HepG2 (cell line): ENCODE data around the gene SYT11. TPM values are rescaled to one million over a fixed set of nuclear protein-coding genes. Genes with fewer than 3 reads are reported as not detected.

ENCODE experiments used
- CREB1 ChIP-seq, 2 experiments: fragments of 450-650 bp in 1 of 2; IDR thresholded peaks; 2 replicates each; pipeline ENCODE4 v1.6.1; 2016 to 2017; ENCODE audit warnings: control low read depth in 1 of 2, mild to moderate bottlenecking in 1 of 2, missing compliant biosample characterization in 1 of 2, missing genetic modification characterization in 1 of 2
- HNRNPK ChIP-seq: fragments of 200-400 bp; formaldehyde crosslinking; IDR thresholded peaks from 2 replicates; pipeline ENCODE4 v1.6.1; 2018; ENCODE audit warnings: low read length, low read depth, moderate library complexity, mild to moderate bottlenecking; ENCODE audit not compliant: poor library complexity, severe bottlenecking
- HNRNPL ChIP-seq: fragments of 200-400 bp; formaldehyde crosslinking; IDR thresholded peaks from 2 replicates; pipeline ENCODE4 v1.6.1; 2017; ENCODE audit warnings: mild to moderate bottlenecking, low read depth, low read length
- NR2F1 ChIP-seq, 2 experiments: fragments of 450-650 bp in 1 of 2; formaldehyde crosslinking in 1 of 2; IDR thresholded peaks; 2 replicates each; pipeline versions ENCODE4 v1.5.0 to v1.6.1; 2016 to 2020; ENCODE audit warnings: mild to moderate bottlenecking in 1 of 2, missing compliant biosample characterization in 1 of 2, missing genetic modification reagents in 1 of 2, moderate library complexity in 1 of 2
- PHF8 ChIP-seq: sonication (generic); formaldehyde crosslinking; IDR thresholded peaks from 2 replicates; pipeline ENCODE4 v1.5.0; 2020; ENCODE audit warnings: missing genetic modification reagents
- RBAK ChIP-seq: sonication (generic); formaldehyde crosslinking; IDR thresholded peaks from 2 replicates; pipeline ENCODE4 v1.5.1; 2020; ENCODE audit warnings: mild to moderate bottlenecking, missing genetic modification reagents
- SAP130 ChIP-seq: IDR thresholded peaks from 2 replicates; pipeline ENCODE4 v1.6.1; 2016; ENCODE audit warnings: low read depth
- SRY ChIP-seq: sonication (generic); formaldehyde crosslinking; IDR thresholded peaks from 2 replicates; pipeline ENCODE4 v1.8.0; 2022; ENCODE audit warnings: mild to moderate bottlenecking, missing genetic modification reagents
- TAF1 ChIP-seq: sonication (generic); formaldehyde crosslinking; IDR thresholded peaks from 2 replicates; pipeline ENCODE4 v1.4.0; 2020; ENCODE audit warnings: missing genetic modification reagents
- ZBTB20 ChIP-seq: sonication (generic); formaldehyde crosslinking; IDR thresholded peaks from 2 replicates; pipeline ENCODE4 v1.8.1; 2023; ENCODE audit warnings: missing genetic modification reagents, low read depth, mild to moderate bottlenecking, borderline replicate concordance
- ZFP90 ChIP-seq: sonication (generic); formaldehyde crosslinking; IDR thresholded peaks from 2 replicates; pipeline ENCODE4 v1.8.0; 2022; ENCODE audit warnings: missing genetic modification reagents, mild to moderate bottlenecking, inconsistent platforms, borderline replicate concordance
- ZNF20 ChIP-seq: sonication (generic); formaldehyde crosslinking; IDR thresholded peaks from 2 replicates; pipeline ENCODE4 v1.4.0; 2020; ENCODE audit warnings: mild to moderate bottlenecking, moderate library complexity, missing genetic modification reagents
- ZNF235 ChIP-seq: sonication (generic); formaldehyde crosslinking; IDR thresholded peaks from 2 replicates; pipeline ENCODE4 v1.8.1; 2023; ENCODE audit warnings: mild to moderate bottlenecking, missing genetic modification reagents, borderline replicate concordance
- ZNF292 ChIP-seq: sonication (generic); formaldehyde crosslinking; IDR thresholded peaks from 2 replicates; pipeline ENCODE4 v1.8.1; 2022; ENCODE audit warnings: mild to moderate bottlenecking, low read depth, missing genetic modification reagents, borderline replicate concordance
- ZNF326 ChIP-seq: sonication (generic); formaldehyde crosslinking; IDR thresholded peaks from 2 replicates; pipeline ENCODE4 v1.4.0; 2020; ENCODE audit warnings: missing genetic modification reagents, borderline replicate concordance
- ZNF615 ChIP-seq: sonication (generic); formaldehyde crosslinking; IDR thresholded peaks from 2 replicates; pipeline ENCODE4 v1.5.0; 2020; ENCODE audit warnings: mild to moderate bottlenecking, missing genetic modification reagents, borderline replicate concordance
- ZNF709 ChIP-seq: sonication (generic); formaldehyde crosslinking; IDR thresholded peaks from 2 replicates; pipeline ENCODE4 v1.5.0; 2020; ENCODE audit warnings: mild to moderate bottlenecking, missing genetic modification reagents
- polyA plus RNA-seq, 8 experiments: library from polyadenylated mRNA; depleted of rRNA in 3 of 8; stranded (reverse) in 7 of 8; unstranded in 1 of 8; fragments of >200 nt; fragmentation: Illumina TruSeq in 4 of 8; extraction: Trizol in 4 of 8; gene quantifications; 2 replicates each; pipeline versions ENCODE4 v1.2.1 to v1.2.3, GENCODE V29; 2011 to 2016; ENCODE audit warnings: low read depth in 4 of 8, missing spikeins in 1 of 8, mixed read lengths in 1 of 8; ENCODE audit not compliant: insufficient read depth in 1 of 8
- total RNA-seq, 5 experiments: library from RNA; depleted of rRNA; stranded (reverse); fragments of >200 nt; fragmentation: Illumina TruSeq; extraction: Trizol; gene quantifications; 2 replicates each; pipeline ENCODE4 v1.2.3, GENCODE V29; 2016; ENCODE audit warnings: low read depth in 1 of 5
- TF ChIP-seq, protein P1 (sequence below), 2 experiments: sonication (generic) in 1 of 2; formaldehyde crosslinking in 1 of 2; IDR thresholded peaks; 2 replicates each; pipeline versions ENCODE4 v1.4.0 to v1.6.1; 2016 to 2020; ENCODE audit warnings: borderline replicate concordance in 1 of 2, low read depth in 1 of 2, mild to moderate bottlenecking in 1 of 2, missing genetic modification reagents in 1 of 2
- TF ChIP-seq, protein P2 (sequence below): sonication (generic); formaldehyde crosslinking; IDR thresholded peaks from 2 replicates; pipeline ENCODE4 v1.4.0; 2020; ENCODE audit warnings: missing genetic modification reagents, borderline replicate concordance

The SYT11 gene
- total and polyA plus RNA-seq, 2 of the 13 experiments (the other 11 are each of a cell fraction or from before 2014, with no cell fraction given) = 0.22 to 0.59 TPM

DNA sequence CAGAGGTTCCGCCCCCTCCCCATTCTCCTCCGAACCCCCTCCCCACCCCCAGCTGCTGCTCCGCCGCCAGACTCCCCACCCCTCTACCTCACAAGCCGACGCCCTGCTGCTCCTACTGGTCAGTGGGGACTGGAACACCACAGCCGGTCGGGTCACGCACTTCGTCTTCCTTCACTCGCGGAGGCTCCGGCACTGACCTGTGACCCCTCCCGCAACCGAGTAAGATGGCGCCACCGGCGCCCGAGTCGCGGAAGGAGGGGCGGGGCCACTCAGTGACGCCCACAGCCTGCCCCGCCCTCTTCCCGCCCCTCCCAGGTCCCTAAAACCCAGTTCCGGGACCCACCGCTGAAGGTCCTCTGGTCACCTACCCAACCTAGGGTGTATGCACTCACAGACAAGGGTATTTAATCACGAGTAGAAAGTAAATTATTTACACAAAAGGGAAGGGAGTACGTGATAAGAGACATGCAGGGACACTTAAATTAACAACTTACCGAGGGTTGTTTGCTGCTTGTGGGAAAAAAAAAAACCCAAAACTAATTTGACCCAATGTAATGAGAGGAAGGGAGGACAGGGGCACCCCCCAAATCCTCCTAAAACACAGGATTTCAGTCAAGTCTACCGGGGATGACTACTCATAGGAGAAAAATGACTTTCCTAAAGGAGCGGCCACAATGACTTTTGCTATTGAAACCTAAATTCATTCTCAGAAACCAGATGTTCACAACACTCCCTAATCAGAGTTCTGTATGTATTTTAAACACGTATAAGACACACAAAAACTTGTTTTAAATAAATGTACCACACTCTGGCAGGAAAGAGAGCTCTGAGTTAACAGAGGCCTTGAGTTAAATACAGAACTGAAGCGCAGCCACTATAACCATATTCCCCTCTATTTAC, 52.0 kb downstream of the SYT11 start, which contains the start of gene RIT1 (continued):
- TF ChIP-seq, protein P1, sequence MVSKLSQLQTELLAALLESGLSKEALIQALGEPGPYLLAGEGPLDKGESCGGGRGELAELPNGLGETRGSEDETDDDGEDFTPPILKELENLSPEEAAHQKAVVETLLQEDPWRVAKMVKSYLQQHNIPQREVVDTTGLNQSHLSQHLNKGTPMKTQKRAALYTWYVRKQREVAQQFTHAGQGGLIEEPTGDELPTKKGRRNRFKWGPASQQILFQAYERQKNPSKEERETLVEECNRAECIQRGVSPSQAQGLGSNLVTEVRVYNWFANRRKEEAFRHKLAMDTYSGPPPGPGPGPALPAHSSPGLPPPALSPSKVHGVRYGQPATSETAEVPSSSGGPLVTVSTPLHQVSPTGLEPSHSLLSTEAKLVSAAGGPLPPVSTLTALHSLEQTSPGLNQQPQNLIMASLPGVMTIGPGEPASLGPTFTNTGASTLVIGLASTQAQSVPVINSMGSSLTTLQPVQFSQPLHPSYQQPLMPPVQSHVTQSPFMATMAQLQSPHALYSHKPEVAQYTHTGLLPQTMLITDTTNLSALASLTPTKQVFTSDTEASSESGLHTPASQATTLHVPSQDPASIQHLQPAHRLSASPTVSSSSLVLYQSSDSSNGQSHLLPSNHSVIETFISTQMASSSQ (IDR thresholded peaks at IDR 0.05; ENCODE audit: low read depth) = peak; percentile 50; the same call in 1 of the 2 replicates
- TF ChIP-seq, protein P1 (CRISPR knock-in tag; IDR thresholded peaks at IDR 0.05; ENCODE audit: borderline replicate concordance) = no peak; the same call in 1 of the 2 replicates
- no peak for TF ChIP-seq RBAK (CRISPR knock-in tag)
- TF ChIP-seq HNRNPK = peak; percentile 77
- 0 out of 2 replicates have a peak, but pooled peaks have one; percentile 50 for TF ChIP-seq ZBTB20
- 0 out of 2 replicates have a peak, but pooled peaks have one; percentile 39 for TF ChIP-seq ZFP90 (CRISPR knock-in tag)
- TF ChIP-seq ZNF709 (CRISPR knock-in tag) = no peak
- peak in 1 of 2 experiments; percentile 51; a peak in 3 of 4 replicates for TF ChIP-seq NR2F1 (CRISPR knock-in tag; IDR thresholded peaks at IDR 0.05)
- TF ChIP-seq ZNF292 = no peak
- TF ChIP-seq ZNF615 (CRISPR knock-in tag) = no peak
- TF ChIP-seq ZNF20 (CRISPR knock-in tag) = no peak
- 0 out of 2 replicates have a peak, but pooled peaks have one; percentile 64 for TF ChIP-seq SRY (CRISPR knock-in tag)
- TF ChIP-seq SAP130 = peak; percentile 63
- TF ChIP-seq PHF8 = peak; percentile 71
- TF ChIP-seq, protein P2, sequence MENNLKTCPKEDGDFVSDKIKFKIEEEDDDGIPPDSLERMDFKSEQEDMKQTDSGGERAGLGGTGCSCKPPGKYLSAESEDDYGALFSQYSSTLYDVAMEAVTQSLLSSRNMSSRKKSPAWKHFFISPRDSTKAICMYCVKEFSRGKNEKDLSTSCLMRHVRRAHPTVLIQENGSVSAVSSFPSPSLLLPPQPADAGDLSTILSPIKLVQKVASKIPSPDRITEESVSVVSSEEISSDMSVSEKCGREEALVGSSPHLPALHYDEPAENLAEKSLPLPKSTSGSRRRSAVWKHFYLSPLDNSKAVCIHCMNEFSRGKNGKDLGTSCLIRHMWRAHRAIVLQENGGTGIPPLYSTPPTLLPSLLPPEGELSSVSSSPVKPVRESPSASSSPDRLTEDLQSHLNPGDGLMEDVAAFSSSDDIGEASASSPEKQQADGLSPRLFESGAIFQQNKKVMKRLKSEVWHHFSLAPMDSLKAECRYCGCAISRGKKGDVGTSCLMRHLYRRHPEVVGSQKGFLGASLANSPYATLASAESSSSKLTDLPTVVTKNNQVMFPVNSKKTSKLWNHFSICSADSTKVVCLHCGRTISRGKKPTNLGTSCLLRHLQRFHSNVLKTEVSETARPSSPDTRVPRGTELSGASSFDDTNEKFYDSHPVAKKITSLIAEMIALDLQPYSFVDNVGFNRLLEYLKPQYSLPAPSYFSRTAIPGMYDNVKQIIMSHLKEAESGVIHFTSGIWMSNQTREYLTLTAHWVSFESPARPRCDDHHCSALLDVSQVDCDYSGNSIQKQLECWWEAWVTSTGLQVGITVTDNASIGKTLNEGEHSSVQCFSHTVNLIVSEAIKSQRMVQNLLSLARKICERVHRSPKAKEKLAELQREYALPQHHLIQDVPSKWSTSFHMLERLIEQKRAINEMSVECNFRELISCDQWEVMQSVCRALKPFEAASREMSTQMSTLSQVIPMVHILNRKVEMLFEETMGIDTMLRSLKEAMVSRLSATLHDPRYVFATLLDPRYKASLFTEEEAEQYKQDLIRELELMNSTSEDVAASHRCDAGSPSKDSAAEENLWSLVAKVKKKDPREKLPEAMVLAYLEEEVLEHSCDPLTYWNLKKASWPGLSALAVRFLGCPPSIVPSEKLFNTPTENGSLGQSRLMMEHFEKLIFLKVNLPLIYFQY = peak; percentile 62; the same call in 1 of the 2 replicates
- peak; percentile 47; the same call in 1 of the 2 replicates for TF ChIP-seq TAF1 (CRISPR knock-in tag)
- no peak for TF ChIP-seq ZNF235 (CRISPR knock-in tag)
- TF ChIP-seq CREB1 (IDR thresholded peaks at IDR 0.05) = peak; percentile 34; the same call in 1 of the 2 replicates
- peak; percentile 79 for TF ChIP-seq CREB1 (CRISPR knock-in tag; IDR thresholded peaks at IDR 0.05)
- no peak for TF ChIP-seq HNRNPL
- TF ChIP-seq ZNF326 (CRISPR knock-in tag) = 0 out of 2 replicates have a peak, but pooled peaks have one; percentile 71
